Mucosa of stomach (tissue), 1 donor: ENCODE results near the gene MIEF1.
A peak's percentile ranks its signal among the peaks of the same experiment; 100 is the strongest.
"Not testable (repeated sequence)": the region's sequence is repeated elsewhere in the genome, so short reads cannot be mapped to it uniquely, and the experiment has no call there.

Source experiments
- H3K27me3 ChIP-seq: one replicate; pipeline ENCODE4 v1.7.0; 2013; ENCODE audit warnings: mild to moderate bottlenecking, low read length; ENCODE audit not compliant: control insufficient read depth, insufficient read depth
- H3K36me3 ChIP-seq: one replicate; pipeline ENCODE4 v1.7.0; 2013; ENCODE audit warnings: low read length; ENCODE audit not compliant: control insufficient read depth, insufficient read depth
- H3K4me1 ChIP-seq: one replicate; pipeline ENCODE4 v1.7.0; 2013; ENCODE audit warnings: mild to moderate bottlenecking, low read length; ENCODE audit not compliant: control insufficient read depth, insufficient read depth
- H3K4me3 ChIP-seq: one replicate; pipeline ENCODE4 v1.7.0; 2013; ENCODE audit warnings: low read length
- H3K9ac ChIP-seq: one replicate; pipeline ENCODE4 v1.7.0; 2013; ENCODE audit warnings: mild to moderate bottlenecking, low read length, moderate library complexity
- H3K9me3 ChIP-seq: one replicate; pipeline ENCODE4 v1.7.0; 2013; ENCODE audit warnings: mild to moderate bottlenecking, low read length, moderate library complexity; ENCODE audit not compliant: control insufficient read depth
- donor health status: Pancreatic carcinoma.

The MIEF1 gene

GRCh38 chr22:39514373-39514973 is 12.4 kb downstream of the MIEF1 start:
- H3K4me1 ChIP-seq, result peaks cover 12% of the 10 kb centered on the region
- H3K36me3 ChIP-seq, result peaks cover 6% of the 10 kb centered on the region
- H3K4me3 ChIP-seq, result no peak overlapping the region
- H3K27me3 ChIP-seq, result no peaks in the 10 kb centered on the region
- H3K9me3 ChIP-seq, result no peaks in the 10 kb centered on the region
- no peak overlapping the region for H3K9ac ChIP-seq

GRCh38 chr22:39515266-39516050 is 13.4 kb downstream of the MIEF1 start:
- Histone ChIP-seq H3K4me3 (no peak overlapping the region), H3K9ac (no peak overlapping the region), H3K36me3 (peaks cover 6% of the 10 kb centered on the region), H3K4me1 (peaks cover 12% of the 10 kb centered on the region), H3K9me3 (no peaks in the 10 kb centered on the region), H3K27me3 (no peaks in the 10 kb centered on the region)

GRCh38 chr22:39517470-39517869 is 15.4 kb downstream of the MIEF1 start:
- Histone ChIP-seq H3K4me3 (no peak overlapping the region), H3K4me1 (peaks cover 17% of the 10 kb centered on the region), H3K27me3 (no peaks in the 10 kb centered on the region), H3K9ac (no peak overlapping the region), H3K36me3 (peaks cover 17% of the 10 kb centered on the region), H3K9me3 (no peaks in the 10 kb centered on the region)

GRCh38 chr22:39518144-39518786 is 16.2 kb downstream of the MIEF1 start:
- H3K4me1 ChIP-seq, result peaks cover 17% of the 10 kb centered on the region
- no peaks in the 10 kb centered on the region for H3K9me3 ChIP-seq
- H3K27me3 ChIP-seq, result no peaks in the 10 kb centered on the region
- H3K36me3 ChIP-seq, result peaks cover 17% of the 10 kb centered on the region
- no peak overlapping the region for H3K4me3 ChIP-seq
- peak overlapping the region; percentile 99 for H3K9ac ChIP-seq

GRCh38 chr22:39518996-39519680 is 17.0 kb downstream of the MIEF1 start:
- H3K4me3 ChIP-seq, result peak overlapping the region; percentile 92
- no peaks in the 10 kb centered on the region for H3K9me3 ChIP-seq
- peaks cover 20% of the 10 kb centered on the region for H3K4me1 ChIP-seq
- H3K27me3 ChIP-seq, result no peaks in the 10 kb centered on the region
- H3K9ac ChIP-seq, result peak overlapping the region; percentile 99
- peaks cover 14% of the 10 kb centered on the region for H3K36me3 ChIP-seq

- H3K9me3 ChIP-seq, result no peaks in the 10 kb centered on the region
- peak overlapping the region; percentile 99 for H3K9ac ChIP-seq
- no peaks in the 10 kb centered on the region for H3K27me3 ChIP-seq
- H3K4me1 ChIP-seq, result peaks cover 22% of the 10 kb centered on the region
- H3K4me3 ChIP-seq, result peak overlapping the region; percentile 92
- H3K36me3 ChIP-seq, result peaks cover 17% of the 10 kb centered on the region
Observed at GRCh38 chr22:39519681-39520225, 17.7 kb downstream of the MIEF1 start.

- Histone ChIP-seq H3K4me1 (peaks cover 22% of the 10 kb centered on the region), H3K9me3 (no peaks in the 10 kb centered on the region), H3K9ac (peak within 1 kb of the TSS; percentile 99), H3K4me3 (peak within 1 kb of the TSS; percentile 92), H3K36me3 (peaks cover 17% of the 10 kb centered on the region), H3K27me3 (no peaks in the 10 kb centered on the region)
Observed at GRCh38 chr22:39520226-39521105, 18.4 kb downstream of the MIEF1 start, which contains the start of gene ATF4. Gene ATF4, plus strand, starts transcription at chr22:39520562. Its CDS starts 884 bp downstream, at chr22:39521446.

GRCh38 chr22:39521106-39521885 is 19.2 kb downstream of the MIEF1 start:
- peaks cover 22% of the 10 kb centered on the region for H3K4me1 ChIP-seq
- peaks cover 17% of the 10 kb centered on the region for H3K36me3 ChIP-seq
- not testable (repeated sequence) for H3K9me3 ChIP-seq, H3K27me3 ChIP-seq
- peak overlapping the region; percentile 92 for H3K4me3 ChIP-seq
- peak overlapping the region; percentile 99 for H3K9ac ChIP-seq

GRCh38 chr22:39522091-39522490 is 20.0 kb downstream of the MIEF1 start:
- peaks cover 17% of the 10 kb centered on the region for H3K36me3 ChIP-seq
- not testable (repeated sequence) for H3K9me3 ChIP-seq, H3K27me3 ChIP-seq
- peaks cover 26% of the 10 kb centered on the region for H3K4me1 ChIP-seq
- H3K4me3 ChIP-seq, result peak overlapping the region; percentile 92
- peak overlapping the region; percentile 99 for H3K9ac ChIP-seq

- H3K9ac ChIP-seq, result peak overlapping the region; percentile 99
- no peaks in the 10 kb centered on the region for H3K27me3 ChIP-seq
- no peaks in the 10 kb centered on the region for H3K9me3 ChIP-seq
- H3K4me3 ChIP-seq, result no peak overlapping the region
- peaks cover 17% of the 10 kb centered on the region for H3K36me3 ChIP-seq
- peaks cover 32% of the 10 kb centered on the region for H3K4me1 ChIP-seq
Observed at GRCh38 chr22:39522567-39523300, 20.6 kb downstream of the MIEF1 start.
